SIG-M5 (cell line): Measurements from ENCODE around the gene RNF5.
A peak's percentile ranks its signal among the peaks of the same experiment; 100 is the strongest.

Source experiments
- DNase-seq: peaks from one replicate; lab custom pipeline; 2025; lab: John Stamatoyannopoulos, UW

The RNF5 gene

GRCh38 chr6:32151863-32152768 lies 26.1 kb upstream of the RNF5 start, which contains the start of gene PRRT1:
PRRT1 (minus strand) TSS chr6:32151939; CDS start chr6:32151827, 112 bp downstream.
- no peak for DNase-seq

GRCh38 chr6:32152769-32153563 lies 25.2 kb upstream of the RNF5 start:
- no peak for DNase-seq

GRCh38 chr6:32153564-32154513 lies 24.4 kb upstream of the RNF5 start, which contains the start of gene PPT2:
PPT2 (plus strand) TSS chr6:32154141; CDS start chr6:32154595, 454 bp downstream.
- peak; percentile 6 for DNase-seq

- DNase-seq, result no peak
Observed at GRCh38 chr6:32154514-32155161, 23.6 kb upstream of the RNF5 start.

- DNase-seq, result no peak
Observed at GRCh38 chr6:32156891-32157290, 21.3 kb upstream of the RNF5 start.

- DNase-seq, result no peak
Observed at GRCh38 chr6:32158052-32158451, 20.2 kb upstream of the RNF5 start.

GRCh38 chr6:32163559-32164258 lies 14.5 kb upstream of the RNF5 start:
- DNase-seq, result no peak

GRCh38 chr6:32164295-32164694 lies 13.9 kb upstream of the RNF5 start, which contains the start of gene EGFL8:
EGFL8 (plus strand) TSS chr6:32164595; CDS start chr6:32166166, 1,571 bp downstream.
- DNase-seq, result no peak

GRCh38 chr6:32166411-32167061 lies 11.7 kb upstream of the RNF5 start:
- DNase-seq, result no peak

- DNase-seq, result no peak
Observed at GRCh38 chr6:32167154-32167760, 10.9 kb upstream of the RNF5 start.

- DNase-seq, result no peak
Observed at GRCh38 chr6:32167761-32168262, 10.4 kb upstream of the RNF5 start.

- DNase-seq, result no peak
Observed at GRCh38 chr6:32168350-32168749, 9.9 kb upstream of the RNF5 start.

GRCh38 chr6:32168807-32169591 lies 9.2 kb upstream of the RNF5 start:
- no peak for DNase-seq

- no peak for DNase-seq
Observed at GRCh38 chr6:32170294-32170693, 7.9 kb upstream of the RNF5 start.

- DNase-seq, result no peak
Observed at GRCh38 chr6:32171234-32171633, 7.0 kb upstream of the RNF5 start.

GRCh38 chr6:32173051-32173727 lies 5.0 kb upstream of the RNF5 start:
- no peak for DNase-seq

GRCh38 chr6:32174416-32174815 lies 3.8 kb upstream of the RNF5 start:
- DNase-seq, result no peak

GRCh38 chr6:32175322-32175710 lies 2.9 kb upstream of the RNF5 start:
- DNase-seq, result no peak
